Tibial nerve (tissue), 4 donors: ENCODE data around the gene GPR32.

Experiments used
- CTCF ChIP-seq, 5 experiments: fragments of 200-600 bp in 3 of 5; fragments of 450-650 bp in 2 of 5; sonication (generic) in 3 of 5; IDR thresholded peaks; one replicate each; pipeline ENCODE4 v1.5.1; 2016 to 2019; ENCODE audit warnings: antibody characterized with exemption in 5 of 5, mild to moderate bottlenecking in 3 of 5, moderate library complexity in 2 of 5
- EP300 ChIP-seq, 2 donors: sonication (generic); formaldehyde crosslinking; IDR thresholded peaks; one replicate each; pipeline ENCODE4 v1.6.1; 2017; ENCODE audit warnings: antibody characterized with exemption in 2 of 2, mild to moderate bottlenecking in 1 of 2

GRCh38 chr19:50745221-50745620 is 25.0 kb upstream of the GPR32 start:
- TF ChIP-seq CTCF (IDR thresholded peaks at IDR 0.05) (no peak), EP300 (IDR thresholded peaks at IDR 0.05) (no peak)
